ENCODE measurements around the gene RBP7.
"Not testable (repeated sequence)": the region's sequence is repeated elsewhere in the genome, so short reads cannot be mapped to it uniquely, and the experiment has no call there.

The RBP7 gene

GRCh38 chr1:10027027-10027426 is 30.0 kb downstream of the RBP7 start:
- intact Hi-C loops (cut with DNase I), result no loop called here
- no peak for DNase-seq

- intact Hi-C loops (cut with DNase I), result not testable (repeated sequence)
Observed at GRCh38 chr1:10028956-10029500, 32.0 kb downstream of the RBP7 start.

DNA sequence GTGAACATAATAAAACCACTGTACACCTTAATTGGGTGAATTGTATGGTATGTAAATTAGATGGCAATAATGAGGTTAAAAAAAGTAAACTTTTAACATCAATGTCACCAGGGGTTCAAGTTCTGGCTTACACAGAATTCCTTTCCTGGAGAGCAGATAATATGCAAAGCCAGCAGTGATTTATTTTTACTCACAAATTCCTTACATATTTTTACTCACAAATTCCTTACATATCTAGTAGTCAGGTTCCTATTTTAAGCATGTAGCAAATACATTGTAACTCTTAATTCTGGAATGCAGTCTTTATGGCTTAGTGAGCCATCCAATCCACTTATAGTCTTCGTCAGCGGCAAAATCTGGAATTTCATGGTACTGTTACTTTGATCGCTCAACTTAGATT is 34.4 kb downstream of the RBP7 start:
- intact Hi-C loops (cut with DNase I), result loop anchor here (5.0 to 10.0 kb wide), 5 partner anchors 76 to 403 kb away; partner anchors contain the start of gene CENPS
- no peak for DNase-seq

More at GRCh38 chr1:10028956-10029500, 32.0 kb downstream of the RBP7 start:
- peak in 2 of 10 donors; percentile 49 to 55 for DNase-seq

- DNase-seq, result peak; percentile 96 to 100 (median 98)
- intact Hi-C loops (cut with DNase I), result loop anchor here (5.0 to 10.0 kb wide), 5 partner anchors 75 to 402 kb away; partner anchors contain the start of gene CENPS
Observed at GRCh38 chr1:10032590-10033358, 35.7 kb downstream of the RBP7 start, which contains the start of gene UBE4B. Gene UBE4B (plus strand): TSS chr1:10032958. CDS start chr1:10033671, 713 bp downstream.

- intact Hi-C loops (cut with DNase I), result loop anchor here (5.0 to 10.0 kb wide), 5 partner anchors 74 to 401 kb away; partner anchors contain the start of gene CENPS
- peak in 4 of 10 donors; percentile 8 to 64 (median 33) for DNase-seq
Observed at GRCh38 chr1:10033359-10033845, 36.4 kb downstream of the RBP7 start.

- no peak for DNase-seq
- intact Hi-C loops (cut with DNase I), result no loop called here
Observed at GRCh38 chr1:10042746-10043145, 45.7 kb downstream of the RBP7 start.

DNA sequence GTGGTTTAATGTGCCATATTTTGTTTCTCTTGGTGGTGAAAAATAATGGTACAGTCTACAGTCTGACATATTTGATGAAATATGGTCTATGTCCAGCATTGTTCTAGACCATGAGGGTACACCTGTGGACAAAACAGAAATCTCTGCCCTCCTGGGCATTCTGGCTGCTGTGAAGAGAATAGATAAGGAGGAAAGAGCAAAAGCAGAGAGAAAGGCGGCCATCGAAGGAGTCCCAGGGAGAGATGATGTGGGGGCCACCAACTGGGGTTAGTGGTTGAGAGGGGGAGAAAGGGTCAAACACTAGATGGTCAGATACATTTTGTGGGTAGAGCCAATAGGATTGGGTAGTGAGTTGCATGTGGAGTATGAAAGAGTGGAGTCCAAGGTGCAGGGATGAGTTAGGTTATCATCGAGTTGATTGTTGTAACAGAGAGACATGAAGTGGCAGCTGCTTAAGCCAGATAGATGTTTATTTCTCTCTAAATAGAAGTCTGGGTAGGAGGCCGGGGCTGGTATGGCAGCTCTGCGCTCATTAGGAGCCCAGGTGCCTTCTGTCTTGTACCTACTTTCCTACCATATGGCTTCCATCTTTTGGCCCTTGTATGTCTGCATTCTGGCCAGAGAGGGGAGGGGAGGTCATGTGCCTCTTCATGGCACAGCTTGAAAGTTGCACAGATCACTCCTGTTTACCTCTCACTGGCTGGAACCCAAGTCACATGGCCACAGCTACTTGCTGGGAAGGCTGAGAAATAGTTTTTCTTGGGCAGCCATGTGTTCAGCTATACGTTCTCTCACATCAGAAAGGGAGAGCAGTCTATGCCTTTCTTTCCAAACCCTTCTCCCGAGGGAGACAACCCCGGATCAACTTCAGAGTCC is 48.7 kb downstream of the RBP7 start:
- no peak for DNase-seq
- intact Hi-C loops (cut with DNase I), result no loop called here

GRCh38 chr1:10046356-10047085 is 49.5 kb downstream of the RBP7 start:
- intact Hi-C loops (cut with DNase I), result no loop called here
- DNase-seq, result no peak

DNA sequence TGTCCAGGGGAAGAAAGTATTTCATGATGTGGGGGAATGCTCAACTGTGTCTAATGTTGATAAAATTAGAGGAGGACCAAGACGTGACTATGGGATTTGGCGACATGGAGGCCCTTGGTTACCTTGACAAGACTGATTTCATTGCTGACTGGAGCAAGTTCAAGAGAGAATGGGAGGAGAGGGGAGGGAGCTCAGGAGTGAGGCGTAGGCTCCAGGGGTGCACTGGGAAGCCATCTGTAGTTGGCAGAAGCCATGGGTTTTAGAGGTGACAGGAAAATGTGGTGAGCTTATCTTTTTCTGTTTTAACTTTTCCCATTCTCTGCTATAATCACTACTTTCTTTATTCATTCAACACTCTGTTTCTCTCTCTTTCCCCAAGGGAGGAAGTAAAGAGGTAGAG is 51.6 kb downstream of the RBP7 start:
- intact Hi-C loops (cut with DNase I), result no loop called here

DNA sequence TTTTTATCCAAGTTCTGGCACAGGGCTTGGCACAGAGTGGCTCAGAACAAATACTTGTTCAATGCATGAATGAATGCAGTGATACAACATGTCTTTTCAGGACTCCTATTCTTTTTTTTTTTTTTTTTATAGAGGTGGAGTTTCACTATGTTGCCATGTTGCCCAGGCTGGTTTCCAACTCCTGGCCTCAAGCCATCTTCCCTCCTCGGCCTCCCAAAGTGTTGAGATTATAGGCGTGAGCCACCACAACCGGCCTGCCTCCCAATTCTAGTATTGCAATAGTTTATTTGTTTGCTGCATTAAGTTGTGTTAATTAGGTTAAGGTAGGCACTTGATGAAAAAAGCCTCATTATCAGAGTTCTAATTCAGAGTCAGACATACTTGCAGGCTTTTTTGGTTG is 53.6 kb downstream of the RBP7 start:
- intact Hi-C loops (cut with DNase I), result no loop called here
- DNase-seq, result no peak

More for the DNA sequence above, 51.6 kb downstream of the RBP7 start:
- DNase-seq, result no peak

- intact Hi-C loops (cut with DNase I), result no loop called here
Observed at GRCh38 chr1:10051656-10052055, 54.6 kb downstream of the RBP7 start.

DNA sequence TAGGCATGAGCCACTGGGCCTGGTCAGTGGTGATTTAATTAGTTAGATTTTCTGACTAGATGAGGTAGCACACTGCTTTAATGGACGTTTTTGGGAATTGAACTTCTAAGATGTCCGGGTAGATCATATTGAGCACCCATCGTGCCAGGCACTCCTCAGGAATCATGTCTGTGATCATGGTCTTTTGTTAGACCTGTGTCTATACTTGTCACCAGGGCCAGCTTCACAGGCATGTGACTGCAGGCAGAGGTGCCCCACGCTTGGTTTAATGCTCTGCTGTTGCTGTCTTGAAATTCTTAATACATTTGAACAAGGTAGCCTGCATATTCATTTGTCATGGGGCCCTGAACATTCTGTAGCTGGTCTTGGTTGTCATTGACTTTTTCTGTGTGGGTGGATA is 55.3 kb downstream of the RBP7 start:
- peak in 1 of 10 donors; percentile 28 for DNase-seq
- intact Hi-C loops (cut with DNase I), result no loop called here

More at GRCh38 chr1:10051656-10052055, 54.6 kb downstream of the RBP7 start:
- DNase-seq, result no peak

- DNase-seq, result no peak
- intact Hi-C loops (cut with DNase I), result no loop called here
Observed at GRCh38 chr1:10054465-10054864, 57.4 kb downstream of the RBP7 start.

- DNase-seq, result peak in 1 of 10 donors; percentile 41
- intact Hi-C loops (cut with DNase I), result no loop called here
Observed at GRCh38 chr1:10056599-10056987, 59.6 kb downstream of the RBP7 start.

GRCh38 chr1:10057343-10057742 is 60.3 kb downstream of the RBP7 start:
- peak in 4 of 10 donors; percentile 40 to 89 (median 54) for DNase-seq
- intact Hi-C loops (cut with DNase I), result no loop called here

- intact Hi-C loops (cut with DNase I), result no loop called here
- peak in 1 of 10 donors; percentile 50 for DNase-seq
Observed at GRCh38 chr1:10057796-10058195, 60.8 kb downstream of the RBP7 start.

DNA sequence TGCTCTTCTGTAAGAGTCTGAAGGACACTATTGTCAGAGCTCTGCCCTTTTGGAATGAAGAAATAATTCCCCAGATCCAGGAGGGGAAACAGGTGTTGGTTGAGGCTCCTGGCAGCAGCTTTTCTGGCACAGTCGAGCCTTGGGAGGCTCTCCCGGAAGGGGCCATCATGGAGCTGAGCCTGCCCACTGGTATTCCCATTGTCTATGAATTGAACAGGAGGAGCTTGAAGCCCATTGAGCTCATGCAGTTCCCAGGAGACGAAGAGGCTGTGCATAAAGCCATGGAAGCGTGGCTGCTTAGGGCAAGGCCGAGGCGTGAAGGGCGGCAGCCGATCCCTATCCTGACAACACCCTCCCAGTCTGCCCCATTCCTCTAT is 62.3 kb downstream of the RBP7 start:
- peak in 1 of 10 donors; percentile 40 for DNase-seq
- intact Hi-C loops (cut with DNase I), result no loop called here

GRCh38 chr1:10060311-10061100 is 63.5 kb downstream of the RBP7 start:
- DNase-seq, result no peak
- intact Hi-C loops (cut with DNase I), result no loop called here

DNA sequence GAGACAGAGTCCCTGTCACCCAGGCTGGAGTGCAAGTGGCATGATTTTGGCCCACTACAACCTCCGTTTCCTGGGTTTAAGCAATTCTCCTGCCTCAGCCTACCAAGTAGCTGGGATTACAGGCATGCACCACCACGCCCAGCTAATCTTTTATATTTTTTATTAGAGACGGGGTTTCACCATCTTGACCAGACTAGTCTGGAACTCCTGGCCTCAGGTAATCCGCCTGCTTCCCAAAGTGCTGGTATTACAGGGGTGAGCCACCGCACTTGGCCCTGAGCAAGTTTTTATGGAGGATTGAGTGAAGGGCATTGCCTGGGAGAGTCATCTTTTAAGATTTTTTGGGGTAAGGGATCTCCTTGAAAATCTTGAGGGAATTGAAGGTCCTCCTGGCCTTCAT is 64.2 kb downstream of the RBP7 start:
- DNase-seq, result no peak
- intact Hi-C loops (cut with DNase I), result no loop called here

All from posterior cingulate gyrus (tissue), 11 donors.